ENCODE data around the gene USP17L5.
"Not testable (repeated sequence)": the region's sequence is repeated elsewhere in the genome, so short reads cannot be mapped to it uniquely, and the experiment has no call there.

USP17L5 gene, protein sequence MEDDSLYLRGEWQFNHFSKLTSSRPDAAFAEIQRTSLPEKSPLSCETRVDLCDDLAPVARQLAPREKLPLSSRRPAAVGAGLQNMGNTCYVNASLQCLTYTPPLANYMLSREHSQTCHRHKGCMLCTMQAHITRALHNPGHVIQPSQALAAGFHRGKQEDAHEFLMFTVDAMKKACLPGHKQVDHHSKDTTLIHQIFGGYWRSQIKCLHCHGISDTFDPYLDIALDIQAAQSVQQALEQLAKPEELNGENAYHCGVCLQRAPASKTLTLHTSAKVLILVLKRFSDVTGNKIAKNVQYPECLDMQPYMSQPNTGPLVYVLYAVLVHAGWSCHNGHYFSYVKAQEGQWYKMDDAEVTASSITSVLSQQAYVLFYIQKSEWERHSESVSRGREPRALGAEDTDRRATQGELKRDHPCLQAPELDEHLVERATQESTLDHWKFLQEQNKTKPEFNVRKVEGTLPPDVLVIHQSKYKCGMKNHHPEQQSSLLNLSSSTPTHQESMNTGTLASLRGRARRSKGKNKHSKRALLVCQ

DNA sequence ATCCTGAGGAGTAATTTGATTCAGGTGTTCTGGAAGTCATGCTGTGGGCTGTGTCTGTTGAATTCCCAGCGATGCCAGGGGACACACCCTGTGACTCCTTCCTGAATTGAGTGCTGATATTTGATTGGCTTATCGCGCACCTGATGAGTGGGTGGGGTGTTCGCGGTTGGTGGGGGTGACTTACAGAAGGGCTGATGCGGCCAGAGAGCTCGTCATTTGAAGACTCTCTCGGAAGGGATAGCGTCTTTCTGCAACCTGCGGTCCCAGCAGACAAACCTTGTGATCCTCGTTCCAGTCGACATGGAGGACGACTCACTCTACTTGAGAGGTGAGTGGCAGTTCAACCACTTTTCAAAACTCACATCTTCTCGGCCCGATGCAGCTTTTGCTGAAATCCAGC, at the start of gene USP17L5:
Gene USP17L5, plus strand, starts transcription at position 301 of the 400 bp plus-strand sequence. Its CDS starts 0 bp downstream, at position 301.
- not testable (repeated sequence) for H3K4me1 ChIP-seq (ENCODE audit: control insufficient read depth in 1 of 2, insufficient read depth in 2 of 2, low read length in 2 of 2); H3K36me3 ChIP-seq (ENCODE audit: control insufficient read depth in 1 of 2, insufficient read depth in 2 of 2, low read length in 2 of 2); H3K9me3 ChIP-seq (ENCODE audit: control insufficient read depth in 1 of 2, low read length in 2 of 2); H3K4me3 ChIP-seq (ENCODE audit: low read depth in 1 of 2, low read length in 2 of 2); H3K27me3 ChIP-seq (ENCODE audit: low read depth, low read length); H3K27ac ChIP-seq (ENCODE audit: low read length)

DNA sequence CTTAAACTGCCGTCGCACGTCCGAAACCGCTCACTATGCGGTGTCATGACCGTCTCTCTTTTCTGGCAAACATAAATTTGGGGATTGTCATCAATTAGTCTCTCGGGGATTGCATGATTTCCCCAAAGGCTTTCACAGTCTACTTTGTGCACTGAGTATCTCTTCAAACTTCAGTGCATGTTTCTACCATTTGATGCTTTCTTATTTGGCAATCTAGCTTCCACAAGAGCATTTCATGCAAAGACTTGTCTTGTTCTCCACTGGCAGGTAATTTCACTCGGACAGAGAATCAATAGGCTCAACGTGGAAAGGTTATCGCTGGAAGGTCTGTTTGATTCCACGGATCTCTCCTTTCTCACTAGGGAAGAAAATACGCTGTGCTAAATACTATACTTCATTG, 15.0 kb upstream of the USP17L5 start:
- H3K27me3 ChIP-seq (ENCODE audit: low read depth, low read length); H3K4me3 ChIP-seq (ENCODE audit: low read depth in 1 of 2, low read length in 2 of 2); H3K4me1 ChIP-seq (ENCODE audit: control insufficient read depth in 1 of 2, insufficient read depth in 2 of 2, low read length in 2 of 2); H3K27ac ChIP-seq (ENCODE audit: low read length); H3K9me3 ChIP-seq (ENCODE audit: control insufficient read depth in 1 of 2, low read length in 2 of 2); H3K36me3 ChIP-seq (ENCODE audit: control insufficient read depth in 1 of 2, insufficient read depth in 2 of 2, low read length in 2 of 2): not testable (repeated sequence)

DNA sequence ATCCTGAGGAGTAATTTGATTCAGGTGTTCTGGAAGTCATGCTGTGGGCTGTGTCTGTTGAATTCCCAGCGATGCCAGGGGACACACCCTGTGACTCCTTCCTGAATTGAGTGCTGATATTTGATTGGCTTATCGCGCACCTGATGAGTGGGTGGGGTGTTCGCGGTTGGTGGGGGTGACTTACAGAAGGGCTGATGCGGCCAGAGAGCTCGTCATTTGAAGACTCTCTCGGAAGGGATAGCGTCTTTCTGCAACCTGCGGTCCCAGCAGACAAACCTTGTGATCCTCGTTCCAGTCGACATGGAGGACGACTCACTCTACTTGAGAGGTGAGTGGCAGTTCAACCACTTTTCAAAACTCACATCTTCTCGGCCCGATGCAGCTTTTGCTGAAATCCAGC, 14.3 kb upstream of the USP17L5 start, which contains the start of gene USP17L24:
Gene USP17L24, plus strand, starts transcription at position 301 of the 400 bp plus-strand sequence. Its CDS starts 0 bp downstream, at position 301.
- H3K27ac ChIP-seq (ENCODE audit: low read length); H3K36me3 ChIP-seq (ENCODE audit: control insufficient read depth in 1 of 2, insufficient read depth in 2 of 2, low read length in 2 of 2); H3K27me3 ChIP-seq (ENCODE audit: low read depth, low read length); H3K4me1 ChIP-seq (ENCODE audit: control insufficient read depth in 1 of 2, insufficient read depth in 2 of 2, low read length in 2 of 2); H3K9me3 ChIP-seq (ENCODE audit: control insufficient read depth in 1 of 2, low read length in 2 of 2); H3K4me3 ChIP-seq (ENCODE audit: low read depth in 1 of 2, low read length in 2 of 2): not testable (repeated sequence)

DNA sequence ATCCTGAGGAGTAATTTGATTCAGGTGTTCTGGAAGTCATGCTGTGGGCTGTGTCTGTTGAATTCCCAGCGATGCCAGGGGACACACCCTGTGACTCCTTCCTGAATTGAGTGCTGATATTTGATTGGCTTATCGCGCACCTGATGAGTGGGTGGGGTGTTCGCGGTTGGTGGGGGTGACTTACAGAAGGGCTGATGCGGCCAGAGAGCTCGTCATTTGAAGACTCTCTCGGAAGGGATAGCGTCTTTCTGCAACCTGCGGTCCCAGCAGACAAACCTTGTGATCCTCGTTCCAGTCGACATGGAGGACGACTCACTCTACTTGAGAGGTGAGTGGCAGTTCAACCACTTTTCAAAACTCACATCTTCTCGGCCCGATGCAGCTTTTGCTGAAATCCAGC, 9.6 kb upstream of the USP17L5 start, which contains the start of gene USP17L25:
Gene USP17L25, plus strand, starts transcription at position 301 of the 400 bp plus-strand sequence. Its CDS starts 0 bp downstream, at position 301.
- H3K27ac ChIP-seq (ENCODE audit: low read length); H3K9me3 ChIP-seq (ENCODE audit: control insufficient read depth in 1 of 2, low read length in 2 of 2); H3K4me1 ChIP-seq (ENCODE audit: control insufficient read depth in 1 of 2, insufficient read depth in 2 of 2, low read length in 2 of 2); H3K36me3 ChIP-seq (ENCODE audit: control insufficient read depth in 1 of 2, insufficient read depth in 2 of 2, low read length in 2 of 2); H3K4me3 ChIP-seq (ENCODE audit: low read depth in 1 of 2, low read length in 2 of 2); H3K27me3 ChIP-seq (ENCODE audit: low read depth, low read length): not testable (repeated sequence)

GRCh38 chr4:9334358-9334757, 4.8 kb upstream of the USP17L5 start, which contains the start of gene USP17L26:
Gene USP17L26, plus strand, starts transcription at chr4:9334658. Its CDS starts 0 bp downstream, at chr4:9334658.
- not testable (repeated sequence) for H3K27ac ChIP-seq (ENCODE audit: low read length); H3K4me1 ChIP-seq (ENCODE audit: control insufficient read depth in 1 of 2, insufficient read depth in 2 of 2, low read length in 2 of 2); H3K27me3 ChIP-seq (ENCODE audit: low read depth, low read length); H3K36me3 ChIP-seq (ENCODE audit: control insufficient read depth in 1 of 2, insufficient read depth in 2 of 2, low read length in 2 of 2); H3K9me3 ChIP-seq (ENCODE audit: control insufficient read depth in 1 of 2, low read length in 2 of 2); H3K4me3 ChIP-seq (ENCODE audit: low read depth in 1 of 2, low read length in 2 of 2)

GRCh38 chr4:9343848-9344247, 4.6 kb downstream of the USP17L5 start, which contains the start of gene USP17L27:
Gene USP17L27, plus strand, starts transcription at chr4:9344148. Its CDS starts 0 bp downstream, at chr4:9344148.
- H3K4me3 ChIP-seq (ENCODE audit: low read depth in 1 of 2, low read length in 2 of 2); H3K9me3 ChIP-seq (ENCODE audit: control insufficient read depth in 1 of 2, low read length in 2 of 2); H3K36me3 ChIP-seq (ENCODE audit: control insufficient read depth in 1 of 2, insufficient read depth in 2 of 2, low read length in 2 of 2); H3K27ac ChIP-seq (ENCODE audit: low read length); H3K4me1 ChIP-seq (ENCODE audit: control insufficient read depth in 1 of 2, insufficient read depth in 2 of 2, low read length in 2 of 2); H3K27me3 ChIP-seq (ENCODE audit: low read depth, low read length): not testable (repeated sequence)

GRCh38 chr4:9348593-9348992, 9.4 kb downstream of the USP17L5 start, which contains the start of gene USP17L28:
Gene USP17L28, plus strand, starts transcription at chr4:9348893. Its CDS starts 0 bp downstream, at chr4:9348893.
- not testable (repeated sequence) for H3K27ac ChIP-seq (ENCODE audit: low read length); H3K4me3 ChIP-seq (ENCODE audit: low read depth in 1 of 2, low read length in 2 of 2); H3K27me3 ChIP-seq (ENCODE audit: low read depth, low read length); H3K36me3 ChIP-seq (ENCODE audit: control insufficient read depth in 1 of 2, insufficient read depth in 2 of 2, low read length in 2 of 2); H3K4me1 ChIP-seq (ENCODE audit: control insufficient read depth in 1 of 2, insufficient read depth in 2 of 2, low read length in 2 of 2); H3K9me3 ChIP-seq (ENCODE audit: control insufficient read depth in 1 of 2, low read length in 2 of 2)

- H3K36me3 ChIP-seq (ENCODE audit: control insufficient read depth in 1 of 2, insufficient read depth in 2 of 2, low read length in 2 of 2); H3K4me1 ChIP-seq (ENCODE audit: control insufficient read depth in 1 of 2, insufficient read depth in 2 of 2, low read length in 2 of 2); H3K9me3 ChIP-seq (ENCODE audit: control insufficient read depth in 1 of 2, low read length in 2 of 2); H3K27me3 ChIP-seq (ENCODE audit: low read depth, low read length); H3K27ac ChIP-seq (ENCODE audit: low read length); H3K4me3 ChIP-seq (ENCODE audit: low read depth in 1 of 2, low read length in 2 of 2): not testable (repeated sequence)
Measured at GRCh38 chr4:9350866-9351265, 11.7 kb downstream of the USP17L5 start.

DNA sequence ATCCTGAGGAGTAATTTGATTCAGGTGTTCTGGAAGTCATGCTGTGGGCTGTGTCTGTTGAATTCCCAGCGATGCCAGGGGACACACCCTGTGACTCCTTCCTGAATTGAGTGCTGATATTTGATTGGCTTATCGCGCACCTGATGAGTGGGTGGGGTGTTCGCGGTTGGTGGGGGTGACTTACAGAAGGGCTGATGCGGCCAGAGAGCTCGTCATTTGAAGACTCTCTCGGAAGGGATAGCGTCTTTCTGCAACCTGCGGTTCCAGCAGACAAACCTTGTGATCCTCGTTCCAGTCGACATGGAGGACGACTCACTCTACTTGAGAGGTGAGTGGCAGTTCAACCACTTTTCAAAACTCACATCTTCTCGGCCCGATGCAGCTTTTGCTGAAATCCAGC, 14.1 kb downstream of the USP17L5 start, which contains the start of gene USP17L29:
Gene USP17L29, plus strand, starts transcription at position 301 of the 400 bp plus-strand sequence. Its CDS starts 0 bp downstream, at position 301.
- not testable (repeated sequence) for H3K27ac ChIP-seq (ENCODE audit: low read length); H3K27me3 ChIP-seq (ENCODE audit: low read depth, low read length); H3K36me3 ChIP-seq (ENCODE audit: control insufficient read depth in 1 of 2, insufficient read depth in 2 of 2, low read length in 2 of 2); H3K9me3 ChIP-seq (ENCODE audit: control insufficient read depth in 1 of 2, low read length in 2 of 2); H3K4me1 ChIP-seq (ENCODE audit: control insufficient read depth in 1 of 2, insufficient read depth in 2 of 2, low read length in 2 of 2); H3K4me3 ChIP-seq (ENCODE audit: low read depth in 1 of 2, low read length in 2 of 2)

GRCh38 chr4:9362829-9363228, 23.6 kb downstream of the USP17L5 start, which contains the start of gene USP17L30:
Gene USP17L30, plus strand, starts transcription at chr4:9363129. Its CDS starts 0 bp downstream, at chr4:9363129.
- H3K9me3 ChIP-seq (ENCODE audit: control insufficient read depth in 1 of 2, low read length in 2 of 2); H3K27me3 ChIP-seq (ENCODE audit: low read depth, low read length); H3K36me3 ChIP-seq (ENCODE audit: control insufficient read depth in 1 of 2, insufficient read depth in 2 of 2, low read length in 2 of 2); H3K27ac ChIP-seq (ENCODE audit: low read length); H3K4me1 ChIP-seq (ENCODE audit: control insufficient read depth in 1 of 2, insufficient read depth in 2 of 2, low read length in 2 of 2); H3K4me3 ChIP-seq (ENCODE audit: low read depth in 1 of 2, low read length in 2 of 2): not testable (repeated sequence)

DNA sequence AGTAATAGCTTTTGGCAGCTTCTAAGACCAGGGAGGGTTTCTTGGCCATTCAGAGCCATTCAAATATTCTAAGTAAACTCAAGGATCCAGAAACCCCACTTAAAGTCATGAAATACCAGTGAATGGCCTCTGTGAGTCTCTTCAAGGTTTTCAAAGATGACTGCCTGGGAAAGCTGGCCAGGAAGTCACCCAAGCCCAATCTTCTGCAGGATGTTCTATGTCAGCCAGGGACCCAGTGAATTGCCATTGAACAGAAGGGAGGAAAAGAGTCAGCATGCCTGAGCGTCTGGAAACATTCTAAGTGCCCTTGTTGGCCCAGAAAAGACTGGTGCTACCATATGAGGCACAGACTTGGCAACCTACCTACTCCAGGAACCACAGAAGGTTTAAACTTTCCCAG, 40.7 kb downstream of the USP17L5 start:
- H3K27me3 ChIP-seq (ENCODE audit: low read depth, low read length); H3K36me3 ChIP-seq (ENCODE audit: control insufficient read depth in 1 of 2, insufficient read depth in 2 of 2, low read length in 2 of 2); H3K4me1 ChIP-seq (ENCODE audit: control insufficient read depth in 1 of 2, insufficient read depth in 2 of 2, low read length in 2 of 2); H3K4me3 ChIP-seq (ENCODE audit: low read depth in 1 of 2, low read length in 2 of 2); H3K27ac ChIP-seq (ENCODE audit: low read length); H3K9me3 ChIP-seq (ENCODE audit: control insufficient read depth in 1 of 2, low read length in 2 of 2): not testable (repeated sequence)
